ENCODE measurements around the gene TM9SF4.

Gene TM9SF4

DNA sequence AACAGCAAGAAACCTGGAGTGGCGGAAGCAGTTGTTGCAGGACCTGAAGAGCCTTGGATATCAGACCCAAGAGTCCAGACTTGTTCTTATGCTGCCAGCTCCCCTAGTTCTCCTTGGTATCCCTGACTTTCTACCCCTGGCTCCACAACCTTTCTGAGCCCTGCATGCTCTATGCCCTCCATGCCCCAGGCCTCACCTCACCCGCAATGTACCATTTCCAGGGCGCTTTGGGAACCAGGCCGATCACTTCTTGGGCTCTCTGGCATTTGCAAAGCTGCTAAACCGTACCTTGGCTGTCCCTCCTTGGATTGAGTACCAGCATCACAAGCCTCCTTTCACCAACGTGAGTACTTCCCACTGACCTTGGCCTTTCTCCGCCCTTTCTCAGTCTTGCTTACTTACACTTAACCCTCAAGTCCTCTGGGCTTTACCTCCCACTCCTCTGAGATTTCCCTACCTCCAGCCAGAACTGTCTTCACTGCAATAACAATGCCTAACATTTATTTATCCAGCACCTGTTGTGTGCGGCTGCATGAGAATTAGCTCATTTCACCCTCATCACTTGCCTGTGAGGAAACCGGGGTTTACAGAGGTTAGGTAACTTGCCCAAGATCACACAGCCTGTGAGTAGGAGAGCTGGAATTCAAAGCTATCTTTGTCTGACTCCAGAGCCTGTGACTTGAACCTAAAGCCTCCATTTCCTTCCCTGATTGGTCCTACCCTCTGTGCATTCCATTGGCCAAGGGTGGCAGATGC, 100.5 kb downstream of the TM9SF4 start:
- no peak for ATAC-seq

- no peak for ATAC-seq
These were observed 104.4 kb downstream of the TM9SF4 start for GRCh38 chr20:32213870-32214269.

- no peak for ATAC-seq
These were observed 105.6 kb downstream of the TM9SF4 start for GRCh38 chr20:32215147-32215546.

- ATAC-seq = no peak
These were observed 106.2 kb downstream of the TM9SF4 start for GRCh38 chr20:32215729-32216128.

DNA sequence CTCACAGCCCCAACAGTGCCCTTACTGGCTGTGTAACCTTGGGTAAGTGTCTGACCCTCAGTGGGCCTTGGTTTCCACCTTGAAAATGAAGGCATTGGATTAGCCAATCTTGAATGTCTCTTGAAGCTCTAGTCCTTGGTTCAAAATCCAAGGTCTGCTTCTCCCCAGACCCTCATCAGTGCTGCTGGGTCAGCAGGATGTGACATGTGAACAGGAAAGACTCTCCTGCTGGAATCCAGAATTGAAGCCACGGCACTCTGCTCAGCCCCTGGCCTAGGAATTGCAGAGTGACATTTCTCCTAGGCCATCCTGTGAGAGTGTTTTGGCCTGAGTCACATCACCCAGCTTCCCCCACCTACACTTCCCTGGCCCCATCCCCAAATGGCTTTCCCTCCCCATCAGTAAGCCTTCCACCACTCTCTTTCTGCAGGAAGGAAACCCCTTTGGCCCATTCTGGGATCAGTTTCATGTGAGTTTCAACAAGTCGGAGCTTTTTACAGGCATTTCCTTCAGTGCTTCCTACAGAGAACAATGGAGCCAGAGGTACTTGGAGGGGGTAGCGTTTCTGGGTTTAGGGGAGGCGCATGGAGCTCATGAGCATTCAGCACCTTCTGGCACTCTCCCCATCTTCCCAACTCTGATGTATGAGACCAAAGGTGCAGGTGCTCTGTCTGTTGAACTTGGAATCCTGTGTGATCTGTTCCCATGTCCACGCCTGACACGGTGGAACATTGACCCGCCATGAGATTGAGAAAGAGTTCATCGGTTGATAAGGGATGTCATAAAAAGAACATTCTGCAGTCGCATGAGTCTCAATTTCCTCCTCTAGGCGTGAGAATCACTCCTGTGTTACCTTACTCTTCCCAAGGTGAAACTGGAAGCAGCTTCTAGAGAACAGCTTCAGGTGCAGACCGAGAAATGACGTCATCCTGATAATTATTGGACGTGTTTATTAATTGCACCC, 106.9 kb downstream of the TM9SF4 start:
- ATAC-seq = no peak
